HepG2 (cell line): ENCODE data around the gene SPAG8. TPM values are rescaled to one million over a fixed set of nuclear protein-coding genes. Genes with fewer than 3 reads are reported as not detected.

Experiments used
- BRF2 ChIP-seq: sonication (generic); formaldehyde crosslinking; IDR thresholded peaks from 2 replicates; pipeline ENCODE4 v1.8.1; 2022; ENCODE audit warnings: mild to moderate bottlenecking, missing genetic modification reagents
- HNF1B ChIP-seq: sonication (generic); formaldehyde crosslinking; IDR thresholded peaks from 2 replicates; pipeline ENCODE4 v1.5.1; 2020; ENCODE audit warnings: mild to moderate bottlenecking, moderate library complexity, missing genetic modification reagents
- NR2C2 ChIP-seq: sonication (generic); formaldehyde crosslinking; IDR thresholded peaks from 2 replicates; pipeline ENCODE4 v1.4.0; 2020; ENCODE audit warnings: missing genetic modification reagents, mild to moderate bottlenecking, moderate library complexity, borderline replicate concordance
- PAX8 ChIP-seq: sonication (generic); formaldehyde crosslinking; IDR thresholded peaks from 2 replicates; pipeline ENCODE4 v1.8.0; 2022; ENCODE audit warnings: mild to moderate bottlenecking, missing genetic modification reagents, borderline replicate concordance
- PCBP2 ChIP-seq: fragments of 200-400 bp; formaldehyde crosslinking; optimal IDR thresholded peaks from 2 replicates; pipeline ENCODE3; 2018; ENCODE audit warnings: low read length, low read depth; ENCODE audit not compliant: poor library complexity, severe bottlenecking
- RAD21 ChIP-seq: fragments of 450-650 bp; formaldehyde crosslinking; IDR thresholded peaks from 2 replicates; pipeline ENCODE4 v1.5.0; 2020; ENCODE audit warnings: mild to moderate bottlenecking
- SALL1 ChIP-seq: sonication (generic); formaldehyde crosslinking; IDR thresholded peaks from 2 replicates; pipeline ENCODE4 v1.8.0; 2022; ENCODE audit warnings: mild to moderate bottlenecking, missing genetic modification reagents
- SMC3 ChIP-seq: IDR thresholded peaks from 2 replicates; pipeline ENCODE4 v1.6.1; 2011; ENCODE audit warnings: low read length, improper control_type of control experiment
- SOX13 ChIP-seq, 3 experiments: fragments of 450-650 bp in 1 of 3; sonication (generic) in 1 of 3; formaldehyde crosslinking in 1 of 3; IDR thresholded peaks in 2 of 3; conservative IDR thresholded peaks in 1 of 3; 2 replicates each; pipeline versions ENCODE4 v1.5.0 to v1.6.1; 2016 to 2020; ENCODE audit warnings: antibody characterized with exemption in 1 of 3, mild to moderate bottlenecking in 1 of 3, missing compliant biosample characterization in 1 of 3, missing genetic modification reagents in 1 of 3, moderate library complexity in 1 of 3
- STAG1 ChIP-seq: sonication (generic); formaldehyde crosslinking; IDR thresholded peaks from 2 replicates; pipeline ENCODE4 v1.4.0; 2020; ENCODE audit warnings: missing genetic modification reagents
- TOE1 ChIP-seq: sonication (generic); formaldehyde crosslinking; IDR thresholded peaks from 2 replicates; pipeline ENCODE4 v1.4.0; 2020; ENCODE audit warnings: mild to moderate bottlenecking, missing genetic modification reagents
- ZBTB1 ChIP-seq: sonication (generic); formaldehyde crosslinking; IDR thresholded peaks from 2 replicates; pipeline ENCODE4 v1.4.0; 2020; ENCODE audit warnings: missing genetic modification reagents, borderline replicate concordance
- ZNF142 ChIP-seq: sonication (generic); formaldehyde crosslinking; IDR thresholded peaks from 2 replicates; pipeline ENCODE4 v1.4.0; 2020; ENCODE audit warnings: missing genetic modification reagents
- ZNF335 ChIP-seq: sonication (generic); formaldehyde crosslinking; IDR thresholded peaks from 2 replicates; pipeline ENCODE4 v1.4.0; 2020; ENCODE audit warnings: missing genetic modification reagents
- ZNF430 ChIP-seq: sonication (generic); formaldehyde crosslinking; IDR thresholded peaks from 2 replicates; pipeline ENCODE4 v1.9.0; 2021; ENCODE audit warnings: mild to moderate bottlenecking, missing genetic modification reagents
- ZNF510 ChIP-seq: sonication (generic); formaldehyde crosslinking; IDR thresholded peaks from 2 replicates; pipeline ENCODE4 v1.4.0; 2020; ENCODE audit warnings: low read depth, mild to moderate bottlenecking, missing genetic modification reagents
- ZNF558 ChIP-seq: sonication (generic); formaldehyde crosslinking; IDR thresholded peaks from 2 replicates; pipeline ENCODE4 v1.9.0; 2022; ENCODE audit warnings: mild to moderate bottlenecking, missing genetic modification reagents, borderline replicate concordance
- polyA plus RNA-seq, 8 experiments: library from polyadenylated mRNA; depleted of rRNA in 3 of 8; stranded (reverse) in 7 of 8; unstranded in 1 of 8; fragments of >200 nt; fragmentation: Illumina TruSeq in 4 of 8; extraction: Trizol in 4 of 8; gene quantifications; 2 replicates each; pipeline versions ENCODE4 v1.2.1 to v1.2.3, GENCODE V29; 2011 to 2016; ENCODE audit warnings: low read depth in 4 of 8, missing spikeins in 1 of 8, mixed read lengths in 1 of 8; ENCODE audit not compliant: insufficient read depth in 1 of 8
- total RNA-seq, 5 experiments: library from RNA; depleted of rRNA; stranded (reverse); fragments of >200 nt; fragmentation: Illumina TruSeq; extraction: Trizol; gene quantifications; 2 replicates each; pipeline ENCODE4 v1.2.3, GENCODE V29; 2016; ENCODE audit warnings: low read depth in 1 of 5
- TF ChIP-seq, protein P1 (sequence below): sonication (generic); formaldehyde crosslinking; IDR thresholded peaks from 2 replicates; pipeline ENCODE4 v1.5.1; 2020; ENCODE audit warnings: mild to moderate bottlenecking, missing genetic modification reagents, borderline replicate concordance

Gene SPAG8
- total and polyA plus RNA-seq, 2 of the 13 experiments (the other 11 are each of a cell fraction or from before 2014, with no cell fraction given): 0.18 to 0.27 TPM

- TF ChIP-seq ZNF142 (CRISPR knock-in tag) (0 out of 2 replicates have a peak, but pooled peaks have one; percentile 15), ZNF430 (CRISPR knock-in tag) (peak; percentile 6; the same call in 1 of the 2 replicates), ZNF558 (0 out of 2 replicates have a peak, but pooled peaks have one; percentile 14), ZBTB1 (no peak), STAG1 (CRISPR knock-in tag) (peak; percentile 31; the same call in 1 of the 2 replicates), PAX8 (CRISPR knock-in tag) (no peak), ZNF510 (CRISPR knock-in tag) (no peak), SMC3 (peak; percentile 38), BRF2 (CRISPR knock-in tag) (0 out of 2 replicates have a peak, but pooled peaks have one; percentile 26), HNF1B (CRISPR knock-in tag) (0 out of 2 replicates have a peak, but pooled peaks have one; percentile 45), PCBP2 (no peak), NR2C2 (no peak), RAD21 (CRISPR knock-in tag) (0 out of 2 replicates have a peak, but pooled peaks have one; percentile 22), ZNF335 (CRISPR knock-in tag) (peak; percentile 4), SOX13 (IDR thresholded peaks at IDR 0.05) (no peak), SOX13 (CRISPR knock-in tag; conservative IDR thresholded peaks at IDR 0.05 in 1 of 2, IDR thresholded peaks at IDR 0.05 in 1 of 2) (no peak), SALL1 (CRISPR knock-in tag) (0 out of 2 replicates have a peak, but pooled peaks have one; percentile 19), TOE1 (CRISPR knock-in tag) (no peak)
- TF ChIP-seq, protein P1, sequence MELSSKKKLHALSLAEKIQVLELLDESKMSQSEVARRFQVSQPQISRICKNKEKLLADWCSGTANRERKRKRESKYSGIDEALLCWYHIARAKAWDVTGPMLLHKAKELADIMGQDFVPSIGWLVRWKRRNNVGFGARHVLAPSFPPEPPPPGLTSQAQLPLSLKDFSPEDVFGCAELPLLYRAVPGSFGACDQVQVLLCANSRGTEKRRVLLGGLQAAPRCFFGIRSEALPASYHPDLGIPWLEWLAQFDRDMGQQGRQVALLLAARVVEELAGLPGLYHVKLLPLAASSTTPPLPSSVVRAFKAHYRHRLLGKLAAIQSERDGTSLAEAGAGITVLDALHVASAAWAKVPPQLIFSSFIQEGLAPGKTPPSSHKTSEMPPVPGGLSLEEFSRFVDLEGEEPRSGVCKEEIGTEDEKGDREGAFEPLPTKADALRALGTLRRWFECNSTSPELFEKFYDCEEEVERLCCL (CRISPR knock-in tag): peak; percentile 54; the same call in 1 of the 2 replicates
Measured at GRCh38 chr9:35813434-35814105, 1.5 kb upstream of the SPAG8 start (continued).
